Ovary (tissue), 3 donors: ENCODE measurements around the gene LRP1.

Source experiments
- CTCF ChIP-seq, 3 donors: fragments of 450-650 bp in 2 of 3; fragments of 200-600 bp in 1 of 3; IDR thresholded peaks; one replicate each; pipeline versions ENCODE4 v1.5.1 to v1.8.0; 2016 to 2022; ENCODE audit warnings: antibody characterized with exemption in 3 of 3, mild to moderate bottlenecking in 1 of 3
- EP300 ChIP-seq: sonication (generic); formaldehyde crosslinking; IDR thresholded peaks from one replicate; pipeline ENCODE4 v1.6.1; 2017; ENCODE audit warnings: antibody characterized with exemption
- POLR2A ChIP-seq: fragments of 450-650 bp; IDR thresholded peaks from one replicate; pipeline ENCODE4 v1.6.1; 2017; ENCODE audit warnings: antibody characterized with exemption, mild to moderate bottlenecking, moderate library complexity
- donor health status: DM: no; HTN: no; CAD: no.

GRCh38 chr12:57160040-57160439 lies 31.8 kb downstream of the LRP1 start:
- no peak for TF ChIP-seq EP300
- no peak for TF ChIP-seq POLR2A
- no peak for TF ChIP-seq CTCF (IDR thresholded peaks at IDR 0.05)
